IMR-90 (cell line): ENCODE data around the gene VDAC2.

ENCODE experiments used
- CEBPB ChIP-seq: IDR thresholded peaks from 2 replicates; pipeline ENCODE4 v1.6.1; 2012; ENCODE audit warnings: low read depth, low read length, improper control_type of control experiment
- CTCF ChIP-seq: conservative IDR thresholded peaks from 2 replicates; pipeline ENCODE4 v1.5.1; 2012; ENCODE audit warnings: mild to moderate bottlenecking, low read depth, low read length, improper control_type of control experiment
- MAFK ChIP-seq: IDR thresholded peaks from 2 replicates; pipeline ENCODE4 v1.6.1; 2012; ENCODE audit warnings: low read depth, low read length, improper control_type of control experiment
- MAZ ChIP-seq: IDR thresholded peaks from 2 replicates; pipeline ENCODE4 v1.6.1; 2012; ENCODE audit warnings: low read depth, mild to moderate bottlenecking, low read length, improper control_type of control experiment, moderate library complexity, borderline replicate concordance
- NFE2L2 ChIP-seq: fragments of 150-350 bp; IDR thresholded peaks from 2 replicates; pipeline ENCODE4 v1.6.1; 2016; ENCODE audit warnings: low read depth, mild to moderate bottlenecking, low read length
- POLR2A ChIP-seq: IDR thresholded peaks from 2 replicates; pipeline ENCODE4 v1.6.1; 2012; ENCODE audit warnings: mild to moderate bottlenecking, low read depth, low read length
- RAD21 ChIP-seq: IDR thresholded peaks from 2 replicates; pipeline ENCODE4 v1.6.1; 2012; ENCODE audit warnings: low read length, improper control_type of control experiment
- RFX5 ChIP-seq: IDR thresholded peaks from 2 replicates; pipeline ENCODE4 v1.8.0; 2012; ENCODE audit warnings: low read depth, mild to moderate bottlenecking, low read length, moderate library complexity
- TF ChIP-seq, protein P1 (sequence below): fragments of 150-350 bp; IDR thresholded peaks from 2 replicates; pipeline ENCODE4 v1.6.1; 2016; ENCODE audit warnings: low read depth, mild to moderate bottlenecking, low read length, moderate library complexity, borderline replicate concordance

DNA sequence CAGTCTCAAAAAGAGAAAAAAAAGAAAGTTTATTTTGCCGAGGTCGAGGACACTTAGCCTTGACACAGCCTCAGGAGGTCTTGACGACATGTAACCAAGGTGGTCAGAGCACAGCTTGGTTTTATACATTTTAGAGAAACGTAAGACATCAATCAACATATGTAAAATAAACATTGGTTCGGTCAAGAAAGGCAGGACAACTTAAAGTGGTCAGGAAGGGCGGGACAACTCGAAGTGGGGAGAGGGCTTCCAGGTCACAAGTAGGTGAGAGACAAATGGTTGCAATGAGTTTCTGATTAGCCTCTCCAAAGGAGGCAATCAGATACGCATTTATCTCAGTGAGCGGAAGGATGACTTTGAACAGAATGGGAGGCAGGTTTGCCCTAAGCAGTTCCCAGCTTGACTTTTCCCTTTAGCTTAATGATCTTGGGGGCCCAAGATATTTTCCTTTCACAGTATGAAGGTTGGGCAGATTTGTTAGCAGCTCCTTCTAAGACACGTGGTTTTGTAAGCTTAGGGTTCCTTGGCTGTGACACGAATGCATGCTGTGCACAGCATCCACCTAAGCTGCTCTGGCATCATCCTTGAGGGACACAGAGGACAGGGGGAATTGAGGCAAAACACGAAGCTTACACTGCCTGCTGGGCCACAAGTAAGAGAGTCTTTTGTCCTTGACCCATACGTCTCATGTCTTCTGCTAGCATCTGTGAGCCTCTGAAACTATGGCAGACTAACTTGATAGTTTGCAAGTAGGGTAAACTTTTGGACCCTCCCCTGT lies 3.3 kb upstream of the VDAC2 start:
- TF ChIP-seq CTCF (no peak), POLR2A (no peak), RAD21 (no peak), RFX5 (no peak), NFE2L2 (no peak), MAZ (no peak), CEBPB (no peak), MAFK (no peak)
- TF ChIP-seq, protein P1, sequence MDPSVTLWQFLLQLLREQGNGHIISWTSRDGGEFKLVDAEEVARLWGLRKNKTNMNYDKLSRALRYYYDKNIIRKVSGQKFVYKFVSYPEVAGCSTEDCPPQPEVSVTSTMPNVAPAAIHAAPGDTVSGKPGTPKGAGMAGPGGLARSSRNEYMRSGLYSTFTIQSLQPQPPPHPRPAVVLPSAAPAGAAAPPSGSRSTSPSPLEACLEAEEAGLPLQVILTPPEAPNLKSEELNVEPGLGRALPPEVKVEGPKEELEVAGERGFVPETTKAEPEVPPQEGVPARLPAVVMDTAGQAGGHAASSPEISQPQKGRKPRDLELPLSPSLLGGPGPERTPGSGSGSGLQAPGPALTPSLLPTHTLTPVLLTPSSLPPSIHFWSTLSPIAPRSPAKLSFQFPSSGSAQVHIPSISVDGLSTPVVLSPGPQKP, result no peak
